HG02840 (cell line): ENCODE data around the gene STC2.

Experiments
- ATAC-seq: cut with Tn5 transposase; IDR thresholded peaks from one replicate; pipeline ENCODE4 v1.9.1; 2021; ENCODE audit warnings: mild to moderate bottlenecking, moderate library complexity, moderate number of reproducible peaks; ENCODE audit not compliant: unreplicated experiment, low FRiP score

STC2 gene

GRCh38 chr5:173329491-173330337 lies 1.5 kb upstream of the STC2 start:
- ATAC-seq = no peak

GRCh38 chr5:173328844-173329490 lies 753 bp upstream of the STC2 start:
- ATAC-seq = no peak

GRCh38 chr5:173327084-173327947 lies 898 bp downstream of the STC2 start:
- ATAC-seq = no peak

- ATAC-seq = no peak
Measured at GRCh38 chr5:173326501-173326960, 1.7 kb downstream of the STC2 start.

GRCh38 chr5:173325091-173325698 lies 3.0 kb downstream of the STC2 start:
- ATAC-seq = no peak

GRCh38 chr5:173324115-173325001 lies 3.9 kb downstream of the STC2 start:
- no peak for ATAC-seq

GRCh38 chr5:173323799-173324114 lies 4.5 kb downstream of the STC2 start:
- ATAC-seq = no peak

GRCh38 chr5:173323106-173323798 lies 5.0 kb downstream of the STC2 start:
- no peak for ATAC-seq

- ATAC-seq = no peak
Measured at GRCh38 chr5:173321886-173322285, 6.3 kb downstream of the STC2 start.

GRCh38 chr5:173320259-173320658 lies 8.0 kb downstream of the STC2 start:
- no peak for ATAC-seq

GRCh38 chr5:173319646-173320045 lies 8.6 kb downstream of the STC2 start:
- no peak for ATAC-seq

- no peak for ATAC-seq
Measured at GRCh38 chr5:173318881-173319620, 9.2 kb downstream of the STC2 start.

GRCh38 chr5:173318330-173318729 lies 9.9 kb downstream of the STC2 start:
- ATAC-seq = no peak

- no peak for ATAC-seq
Measured at GRCh38 chr5:173317852-173318251, 10.4 kb downstream of the STC2 start.

GRCh38 chr5:173317091-173317730 lies 11.0 kb downstream of the STC2 start:
- ATAC-seq = no peak

GRCh38 chr5:173316339-173317020 lies 11.7 kb downstream of the STC2 start:
- ATAC-seq = no peak
